OCI-LY1 (cell line): ENCODE data around the gene NRIP1.

Source experiments
- H2AFZ ChIP-seq: fragments of 200-600 bp; sonication (generic), shearing (Covaris generic); 2 replicates; pipeline ENCODE4 v1.6.0; 2014; ENCODE audit warnings: antibody characterized with exemption, mild to moderate bottlenecking, low read length
- H3F3A ChIP-seq: fragments of 200-600 bp; sonication (generic), shearing (Covaris generic); 2 replicates; pipeline ENCODE4 v1.6.0; 2014; ENCODE audit warnings: mild to moderate bottlenecking, antibody characterized with exemption, low read length, moderate library complexity; ENCODE audit not compliant: insufficient read depth
- H3K27ac ChIP-seq: fragments of 200-600 bp; sonication (generic); 2 replicates; pipeline ENCODE4 v1.5.1; 2014; ENCODE audit warnings: low read length, mixed run types, mild to moderate bottlenecking, low read depth; ENCODE audit not compliant: poor library complexity, severe bottlenecking
- H3K27me3 ChIP-seq: fragments of 200-600 bp; sonication (generic); 2 replicates; pipeline ENCODE4 v1.6.0; 2014; ENCODE audit warnings: antibody characterized with exemption, mild to moderate bottlenecking, low read length, moderate library complexity; ENCODE audit not compliant: insufficient read depth
- H3K36me3 ChIP-seq: fragments of 200-600 bp; sonication (generic); 2 replicates; pipeline ENCODE4 v1.6.1; 2014; ENCODE audit warnings: mild to moderate bottlenecking, antibody characterized with exemption, low read length, moderate library complexity, mixed read lengths; ENCODE audit not compliant: insufficient read depth
- H3K4me1 ChIP-seq: fragments of 200-600 bp; sonication (generic); 2 replicates; pipeline ENCODE4 v1.5.1; 2014; ENCODE audit warnings: mild to moderate bottlenecking, low read length, moderate library complexity; ENCODE audit not compliant: insufficient read depth, severe bottlenecking
- H3K4me2 ChIP-seq: fragments of 200-600 bp; sonication (generic), shearing (Covaris generic); 2 replicates; pipeline ENCODE4 v1.6.1; 2014; ENCODE audit warnings: low read length
- H3K4me3 ChIP-seq: fragments of 200-600 bp; sonication (generic); 2 replicates; pipeline ENCODE4 v1.5.1; 2014; ENCODE audit warnings: low read length, low read depth, mild to moderate bottlenecking, mixed read lengths; ENCODE audit not compliant: poor library complexity, severe bottlenecking
- H3K79me2 ChIP-seq: fragments of 200-600 bp; shearing (Covaris generic); 2 replicates; pipeline ENCODE4 v1.6.1; 2016; ENCODE audit warnings: mixed run types, low read length, mixed read lengths; ENCODE audit not compliant: insufficient read depth
- H3K9ac ChIP-seq: fragments of 200-600 bp; sonication (generic), shearing (Covaris generic); 2 replicates; pipeline ENCODE4 v1.6.1; 2014; ENCODE audit warnings: mild to moderate bottlenecking, low read length, mixed read lengths
- H3K9me2 ChIP-seq: fragments of 200-600 bp; sonication (generic), shearing (Covaris generic); 2 replicates; pipeline ENCODE4 v1.6.1; 2014; ENCODE audit warnings: low read depth, mild to moderate bottlenecking, low read length, mixed read lengths
- H3K9me3 ChIP-seq: fragments of 200-600 bp; shearing (Covaris generic); 2 replicates; pipeline ENCODE4 v1.6.1; 2014; ENCODE audit warnings: low read length, mixed read lengths
- H4K20me1 ChIP-seq: fragments of 200-600 bp; sonication (generic), shearing (Covaris generic); 2 replicates; pipeline ENCODE4 v1.6.0; 2016; ENCODE audit warnings: mild to moderate bottlenecking, low read length; ENCODE audit not compliant: insufficient read depth
- CTCF ChIP-seq: fragments of 200-600 bp; sonication (generic), shearing (Covaris generic); IDR thresholded peaks from 2 replicates; pipeline ENCODE4 v1.5.1; 2017; ENCODE audit warnings: mild to moderate bottlenecking, antibody characterized with exemption, low read length, moderate library complexity, mixed read lengths
- EZH2 ChIP-seq: fragments of 200-600 bp; sonication (generic), shearing (Covaris generic); IDR thresholded peaks from 2 replicates; pipeline ENCODE4 v1.8.0; 2017; ENCODE audit warnings: borderline replicate concordance, mixed run types, mild to moderate bottlenecking, antibody characterized with exemption, low read length, moderate library complexity, mixed read lengths

The NRIP1 gene

GRCh38 chr21:15011967-15012366 is 52.8 kb downstream of the NRIP1 start:
- no peaks in the 10 kb centered on the region for H3K9me2 ChIP-seq
- H3K4me3 ChIP-seq, result no peak overlapping the region
- TF ChIP-seq EZH2 (no peak), CTCF (no peak)
- H2AFZ ChIP-seq, result no peak overlapping the region
- H3K79me2 ChIP-seq, result no peaks in the 10 kb centered on the region
- no peaks in the 10 kb centered on the region for H3K9me3 ChIP-seq
- H3K27ac ChIP-seq, result no peak overlapping the region
- no peaks in the 10 kb centered on the region for H3K4me1 ChIP-seq
- no peak overlapping the region for H3K9ac ChIP-seq
- H3K4me2 ChIP-seq, result no peak overlapping the region
- no peaks in the 10 kb centered on the region for H3K36me3 ChIP-seq
- no peaks in the 10 kb centered on the region for H3K27me3 ChIP-seq
- H3F3A ChIP-seq, result no peaks in the 10 kb centered on the region
- no peaks in the 10 kb centered on the region for H4K20me1 ChIP-seq

- no peaks in the 10 kb centered on the region for H3K4me1 ChIP-seq
- H2AFZ ChIP-seq, result no peak overlapping the region
- no peaks in the 10 kb centered on the region for H3F3A ChIP-seq
- H3K27ac ChIP-seq, result no peak overlapping the region
- H3K79me2 ChIP-seq, result no peaks in the 10 kb centered on the region
- TF ChIP-seq CTCF (no peak), EZH2 (no peak)
- no peaks in the 10 kb centered on the region for H3K9me2 ChIP-seq
- no peaks in the 10 kb centered on the region for H3K9me3 ChIP-seq
- no peak overlapping the region for H3K4me2 ChIP-seq
- no peaks in the 10 kb centered on the region for H3K27me3 ChIP-seq
- no peak overlapping the region for H3K9ac ChIP-seq
- H3K36me3 ChIP-seq, result no peaks in the 10 kb centered on the region
- no peaks in the 10 kb centered on the region for H4K20me1 ChIP-seq
- no peak overlapping the region for H3K4me3 ChIP-seq
Observed at GRCh38 chr21:15010645-15011044, 54.2 kb downstream of the NRIP1 start.

- no peak overlapping the region for H2AFZ ChIP-seq
- TF ChIP-seq EZH2, result no peak
- no peak for TF ChIP-seq CTCF
- no peaks in the 10 kb centered on the region for H4K20me1 ChIP-seq
- H3K9me3 ChIP-seq, result no peaks in the 10 kb centered on the region
- no peaks in the 10 kb centered on the region for H3K27me3 ChIP-seq
- no peak overlapping the region for H3K9ac ChIP-seq
- H3K4me2 ChIP-seq, result no peak overlapping the region
- no peaks in the 10 kb centered on the region for H3K79me2 ChIP-seq
- no peaks in the 10 kb centered on the region for H3K4me1 ChIP-seq
- H3K36me3 ChIP-seq, result no peaks in the 10 kb centered on the region
- no peak overlapping the region for H3K4me3 ChIP-seq
- H3K9me2 ChIP-seq, result no peaks in the 10 kb centered on the region
- H3F3A ChIP-seq, result no peaks in the 10 kb centered on the region
- no peak overlapping the region for H3K27ac ChIP-seq
Observed at GRCh38 chr21:15009837-15010363, 54.9 kb downstream of the NRIP1 start.
